ENCODE results near the gene KXD1. TPM values are rescaled to one million over a fixed set of nuclear protein-coding genes. Genes with fewer than 3 reads are reported as not detected.

Gene KXD1
- total and polyA plus RNA-seq, 10 of the 15 experiments (the other 5 are each of a cell fraction or from before 2014, with no cell fraction given): 27.5 to 209 (median 129) TPM

- DNase-seq (ENCODE audit: low read depth, low spot score): no peak
- Histone ChIP-seq H3K27me3 (replicated peaks in 1 of 2; ENCODE audit: control insufficient read depth in 2 of 2, insufficient read depth in 2 of 2, low read length in 1 of 2) (no peaks in the 10 kb centered on the region), H3K36me3 (ENCODE audit: control insufficient read depth in 2 of 2, insufficient read depth in 2 of 2, low read length in 1 of 2) (peaks cover 11 to 21% of the 10 kb centered on the region in 2 experiments; a peak in 3 of 4 replicates), H3K27ac (ENCODE audit: control insufficient read depth, insufficient read depth) (no peak overlapping the region), H3K9ac (ENCODE audit: control insufficient read depth, insufficient read depth, low read length) (no peak overlapping the region), H2AFZ (ENCODE audit: control insufficient read depth, low read depth, low read length) (no peak overlapping the region), H3K79me2 (ENCODE audit: control insufficient read depth, insufficient read depth, low read length) (peaks cover 21% of the 10 kb centered on the region), H3K9me3 (replicated peaks; ENCODE audit: control insufficient read depth, insufficient read depth, low read length) (no peaks in the 10 kb centered on the region), H3K4me2 (ENCODE audit: control insufficient read depth, insufficient read depth) (no peak overlapping the region), H3K4me1 (ENCODE audit: control insufficient read depth, insufficient read depth, low read length) (peaks cover 11% of the 10 kb centered on the region; the same call in 1 of the 2 replicates), H3K4me3 (no peak overlapping the region), H4K20me1 (ENCODE audit: control insufficient read depth, insufficient read depth) (peaks cover 8% of the 10 kb centered on the region; the same call in 1 of the 2 replicates)
- no peak for FAIRE-seq
- RAD21 ChIA-PET (ENCODE audit: unreplicated experiment): no interaction called here
- POLR2A ChIA-PET: interaction anchor here (4.0 kb wide), 1 partner anchor 13 kb away, joined by 43 read pairs; the partner anchor contains the start of gene REX1BD
- over 99% methylated on average over 18 of the region's 18 CpGs for WGBS (ENCODE audit: insufficient coverage, insufficient replicate concordance, low lambda C conversion rate, missing lambda C conversion rate)
- in situ Hi-C loops (cut with MboI) (no loop called here), intact Hi-C loops (cut with micrococcal nuclease; ENCODE audit: unreplicated experiment) (no loop called here)
- CTCF ChIA-PET: interaction anchor here (1.3 kb wide), 1 partner anchor 12 kb away, joined by 3 read pairs; no protein-coding TSS in a partner anchor
- no TSS peak for BruUV-seq (replicated peaks)
- SMC1A ChIA-PET (ENCODE audit: uncharacterized antibody, unreplicated experiment): no interaction called here
- no peak for ATAC-seq
- TF ChIP-seq NRF1 (conservative IDR thresholded peaks at IDR 0.05; ENCODE audit: low read depth, low read length) (no peak), ATF2 (IDR thresholded peaks at IDR 0.05; ENCODE audit: low read length) (no peak), RAD51 (IDR thresholded peaks at IDR 0.05) (no peak), CBFB (IDR thresholded peaks at IDR 0.05; ENCODE audit: low read depth) (no peak), LARP7 (IDR thresholded peaks at IDR 0.05) (no peak), STAT1 (conservative IDR thresholded peaks at IDR 0.05) (no peak), PAX5 (IDR thresholded peaks at IDR 0.05; ENCODE audit: borderline replicate concordance, low read depth, low read length) (no peak), RAD21 (IDR thresholded peaks at IDR 0.05; ENCODE audit: insufficient read depth, low read depth, low read length) (no peak), ZNF24 (IDR thresholded peaks at IDR 0.05) (no peak), CHD4 (IDR thresholded peaks at IDR 0.05) (no peak), MEF2A (IDR thresholded peaks at IDR 0.05; ENCODE audit: insufficient read depth, low read depth, low read length) (no peak), USF2 (IDR thresholded peaks at IDR 0.05; ENCODE audit: borderline replicate concordance, low read depth, low read length) (no peak), MYB (IDR thresholded peaks at IDR 0.05; ENCODE audit: borderline replicate concordance, low read depth, low read length) (no peak), POLR2AphosphoS5 (IDR thresholded peaks at IDR 0.05; ENCODE audit: low read length) (no peak)
- TF ChIP-seq, protein P1, sequence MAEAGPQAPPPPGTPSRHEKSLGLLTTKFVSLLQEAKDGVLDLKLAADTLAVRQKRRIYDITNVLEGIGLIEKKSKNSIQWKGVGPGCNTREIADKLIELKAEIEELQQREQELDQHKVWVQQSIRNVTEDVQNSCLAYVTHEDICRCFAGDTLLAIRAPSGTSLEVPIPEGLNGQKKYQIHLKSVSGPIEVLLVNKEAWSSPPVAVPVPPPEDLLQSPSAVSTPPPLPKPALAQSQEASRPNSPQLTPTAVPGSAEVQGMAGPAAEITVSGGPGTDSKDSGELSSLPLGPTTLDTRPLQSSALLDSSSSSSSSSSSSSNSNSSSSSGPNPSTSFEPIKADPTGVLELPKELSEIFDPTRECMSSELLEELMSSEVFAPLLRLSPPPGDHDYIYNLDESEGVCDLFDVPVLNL (IDR thresholded peaks at IDR 0.05; ENCODE audit: low read depth, low read length): no peak
- TF ChIP-seq, protein P2, sequence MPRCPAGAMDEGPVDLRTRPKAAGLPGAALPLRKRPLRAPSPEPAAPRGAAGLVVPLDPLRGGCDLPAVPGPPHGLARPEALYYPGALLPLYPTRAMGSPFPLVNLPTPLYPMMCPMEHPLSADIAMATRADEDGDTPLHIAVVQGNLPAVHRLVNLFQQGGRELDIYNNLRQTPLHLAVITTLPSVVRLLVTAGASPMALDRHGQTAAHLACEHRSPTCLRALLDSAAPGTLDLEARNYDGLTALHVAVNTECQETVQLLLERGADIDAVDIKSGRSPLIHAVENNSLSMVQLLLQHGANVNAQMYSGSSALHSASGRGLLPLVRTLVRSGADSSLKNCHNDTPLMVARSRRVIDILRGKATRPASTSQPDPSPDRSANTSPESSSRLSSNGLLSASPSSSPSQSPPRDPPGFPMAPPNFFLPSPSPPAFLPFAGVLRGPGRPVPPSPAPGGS (IDR thresholded peaks at IDR 0.05; ENCODE audit: borderline replicate concordance, insufficient read depth, low read depth, low read length, poor library complexity, severe bottlenecking): no peak
- TF ChIP-seq, protein P3, sequence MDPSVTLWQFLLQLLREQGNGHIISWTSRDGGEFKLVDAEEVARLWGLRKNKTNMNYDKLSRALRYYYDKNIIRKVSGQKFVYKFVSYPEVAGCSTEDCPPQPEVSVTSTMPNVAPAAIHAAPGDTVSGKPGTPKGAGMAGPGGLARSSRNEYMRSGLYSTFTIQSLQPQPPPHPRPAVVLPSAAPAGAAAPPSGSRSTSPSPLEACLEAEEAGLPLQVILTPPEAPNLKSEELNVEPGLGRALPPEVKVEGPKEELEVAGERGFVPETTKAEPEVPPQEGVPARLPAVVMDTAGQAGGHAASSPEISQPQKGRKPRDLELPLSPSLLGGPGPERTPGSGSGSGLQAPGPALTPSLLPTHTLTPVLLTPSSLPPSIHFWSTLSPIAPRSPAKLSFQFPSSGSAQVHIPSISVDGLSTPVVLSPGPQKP (IDR thresholded peaks at IDR 0.05; ENCODE audit: low read depth, low read length): no peak
Measured at GRCh38 chr19:18574691-18575291, 17.1 kb downstream of the KXD1 start.
